ENCODE results near the gene SEC14L3. TPM values are rescaled to one million over a fixed set of nuclear protein-coding genes. Genes with fewer than 3 reads are reported as not detected.

SEC14L3 gene
- total and polyA plus RNA-seq, 2 experiments from 2014 or later: not detected

- peaks cover 52% of the 10 kb centered on the region for H3K4me1 ChIP-seq (ENCODE audit: insufficient read depth)
- peak overlapping the region; percentile 74 for H3K27ac ChIP-seq
These were observed 55.0 kb downstream of the SEC14L3 start for GRCh38 chr22:30416837-30417236.

GRCh38 chr22:30416403-30416802, 55.4 kb downstream of the SEC14L3 start:
- Histone ChIP-seq H3K4me2 (peak overlapping the region; percentile 21), H3K27me3 (no peaks in the 10 kb centered on the region), H3K36me3 (replicated peaks; ENCODE audit: insufficient read depth, low read depth) (no peaks in the 10 kb centered on the region), H2AFZ (no peak overlapping the region), H4K20me1 (ENCODE audit: insufficient read depth, poor library complexity, severe bottlenecking) (no peaks in the 10 kb centered on the region), H3K79me2 (peaks cover 8% of the 10 kb centered on the region), H3K27ac (peak overlapping the region; percentile 74), H3K9me3 (ENCODE audit: low read depth) (no peaks in the 10 kb centered on the region), H3K9me2 (replicated peaks; ENCODE audit: insufficient read depth) (no peaks in the 10 kb centered on the region), H3K4me3 (no peak overlapping the region), H3K4me1 (ENCODE audit: insufficient read depth) (peaks cover 50% of the 10 kb centered on the region)
- peak; percentile 64 for DNase-seq (ENCODE audit: low spot score)
- 61% methylated on average over 2 of the region's 2 CpGs for WGBS (ENCODE audit: low lambda C conversion rate, missing lambda C conversion rate)
- TF ChIP-seq EZH2 (IDR thresholded peaks at IDR 0.05; ENCODE audit: borderline replicate concordance) (no peak), CTCF (IDR thresholded peaks at IDR 0.05; ENCODE audit: poor library complexity) (no peak), EZH2phosphoT487 (IDR thresholded peaks at IDR 0.05; ENCODE audit: low read depth, severe bottlenecking, unreplicated experiment) (no peak)

More at GRCh38 chr22:30416837-30417236, 55.0 kb downstream of the SEC14L3 start:
- no peaks in the 10 kb centered on the region for H3K9me2 ChIP-seq (replicated peaks; ENCODE audit: insufficient read depth)
- 50% methylated on average over 1 of the region's 1 CpG for WGBS (ENCODE audit: low lambda C conversion rate, missing lambda C conversion rate)
- H2AFZ ChIP-seq: no peak overlapping the region
- H3K4me2 ChIP-seq: no peak overlapping the region
- no peak overlapping the region for H3K4me3 ChIP-seq
- H3K36me3 ChIP-seq (replicated peaks; ENCODE audit: insufficient read depth, low read depth): no peaks in the 10 kb centered on the region
- no peak for DNase-seq (ENCODE audit: low spot score)
- H3K9me3 ChIP-seq (ENCODE audit: low read depth): no peaks in the 10 kb centered on the region
- H3K79me2 ChIP-seq: peaks cover 8% of the 10 kb centered on the region
- no peaks in the 10 kb centered on the region for H3K27me3 ChIP-seq
- TF ChIP-seq EZH2 (IDR thresholded peaks at IDR 0.05; ENCODE audit: borderline replicate concordance) (no peak), EZH2phosphoT487 (IDR thresholded peaks at IDR 0.05; ENCODE audit: low read depth, severe bottlenecking, unreplicated experiment) (no peak), CTCF (IDR thresholded peaks at IDR 0.05; ENCODE audit: poor library complexity) (no peak)
- H4K20me1 ChIP-seq (ENCODE audit: insufficient read depth, poor library complexity, severe bottlenecking): no peaks in the 10 kb centered on the region

GRCh38 chr22:30414525-30415047, 57.2 kb downstream of the SEC14L3 start:
- Histone ChIP-seq H3K27me3 (no peaks in the 10 kb centered on the region), H3K27ac (no peak overlapping the region), H3K4me2 (no peak overlapping the region), H3K36me3 (replicated peaks; ENCODE audit: insufficient read depth, low read depth) (no peaks in the 10 kb centered on the region), H3K9me3 (ENCODE audit: low read depth) (no peaks in the 10 kb centered on the region), H3K4me1 (ENCODE audit: insufficient read depth) (peaks cover 32% of the 10 kb centered on the region), H2AFZ (no peak overlapping the region), H3K79me2 (peaks cover 5% of the 10 kb centered on the region), H4K20me1 (ENCODE audit: insufficient read depth, poor library complexity, severe bottlenecking) (no peaks in the 10 kb centered on the region), H3K9me2 (replicated peaks; ENCODE audit: insufficient read depth) (no peaks in the 10 kb centered on the region), H3K4me3 (no peak overlapping the region)
- no peak for DNase-seq (ENCODE audit: low spot score)
- TF ChIP-seq EZH2 (IDR thresholded peaks at IDR 0.05; ENCODE audit: borderline replicate concordance) (no peak), CTCF (IDR thresholded peaks at IDR 0.05; ENCODE audit: poor library complexity) (no peak), EZH2phosphoT487 (IDR thresholded peaks at IDR 0.05; ENCODE audit: low read depth, severe bottlenecking, unreplicated experiment) (no peak)
- WGBS (ENCODE audit: low lambda C conversion rate, missing lambda C conversion rate): 85% methylated on average over 4 of the region's 4 CpGs
